Epithelial cell of prostate (primary cell): ENCODE results near the gene GMNN.
"Not testable (repeated sequence)": the region's sequence is repeated elsewhere in the genome, so short reads cannot be mapped to it uniquely, and the experiment has no call there.

Source experiments
- DNase-seq: peaks from one replicate; pipeline ENCODE4 v3.0.0-alpha.2; 2011; ENCODE audit warnings: low read depth, low spot score
- H3K27ac ChIP-seq: fragments of 450-650 bp; 2 replicates; pipeline ENCODE4 v1.5.1; 2017; ENCODE audit warnings: mild to moderate bottlenecking

GMNN gene

DNA sequence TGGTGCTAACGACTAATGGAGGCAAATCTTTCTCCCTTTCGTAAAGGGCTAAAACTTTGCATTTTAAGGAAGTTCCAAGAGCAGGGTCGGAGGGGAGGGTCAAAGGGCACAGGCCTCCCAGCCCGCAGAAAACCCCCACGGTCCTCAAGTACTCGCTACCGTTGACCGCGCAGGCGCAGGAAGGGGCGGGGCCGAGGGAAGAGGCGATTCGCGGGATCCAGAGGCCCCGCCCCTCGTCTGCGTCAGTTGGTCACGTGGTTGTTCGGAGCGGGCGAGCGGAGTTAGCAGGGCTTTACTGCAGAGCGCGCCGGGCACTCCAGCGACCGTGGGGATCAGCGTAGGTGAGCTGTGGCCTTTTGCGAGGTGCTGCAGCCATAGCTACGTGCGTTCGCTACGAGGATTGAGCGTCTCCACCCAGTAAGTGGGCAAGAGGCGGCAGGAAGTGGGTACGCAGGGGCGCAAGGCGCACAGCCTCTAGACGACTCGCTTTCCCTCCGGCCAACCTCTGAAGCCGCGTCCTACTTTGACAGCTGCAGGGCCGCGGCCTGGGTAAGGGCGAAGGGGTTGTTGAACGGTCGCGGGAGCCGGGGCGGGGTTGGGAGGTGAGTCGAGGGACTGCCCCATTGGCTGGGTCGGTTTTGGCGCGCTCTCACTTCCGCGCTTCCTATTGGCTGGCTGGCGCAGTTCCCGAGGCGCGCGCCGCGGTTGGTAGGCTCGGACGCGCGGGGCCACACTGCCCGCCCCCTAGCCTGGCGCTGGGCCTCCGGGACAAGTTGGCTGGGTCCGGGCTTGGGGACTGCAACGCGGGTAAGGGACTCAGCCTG lies at the start of gene GMNN:
GMNN (plus strand) TSS at position 242 of the 824 bp plus-strand sequence. CDS start 2,310 bp downstream, outside the sequence.
- peak; percentile 51 for DNase-seq
- peak within 1 kb of the TSS; percentile 68 for H3K27ac ChIP-seq

DNA sequence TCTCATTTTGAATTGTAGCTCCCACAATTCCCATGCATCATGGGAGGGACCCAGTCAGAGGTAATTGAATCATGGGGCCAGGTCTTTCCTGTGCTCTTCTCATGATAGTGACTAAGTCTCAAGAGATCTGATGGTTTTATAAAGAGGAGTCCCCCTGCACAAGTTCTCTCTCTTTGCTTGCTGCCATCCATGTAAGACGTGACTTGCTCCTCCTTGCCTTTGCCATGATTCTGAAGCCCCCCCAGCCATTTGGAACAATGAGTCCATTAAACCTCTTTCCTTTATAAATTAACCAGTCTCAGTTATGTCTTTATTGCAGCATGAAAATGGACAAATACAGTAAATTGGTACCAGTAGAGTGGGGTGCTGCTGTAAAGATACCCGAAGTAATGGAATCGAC lies 44.1 kb upstream of the GMNN start:
- DNase-seq, H3K27ac ChIP-seq: not testable (repeated sequence)

DNA sequence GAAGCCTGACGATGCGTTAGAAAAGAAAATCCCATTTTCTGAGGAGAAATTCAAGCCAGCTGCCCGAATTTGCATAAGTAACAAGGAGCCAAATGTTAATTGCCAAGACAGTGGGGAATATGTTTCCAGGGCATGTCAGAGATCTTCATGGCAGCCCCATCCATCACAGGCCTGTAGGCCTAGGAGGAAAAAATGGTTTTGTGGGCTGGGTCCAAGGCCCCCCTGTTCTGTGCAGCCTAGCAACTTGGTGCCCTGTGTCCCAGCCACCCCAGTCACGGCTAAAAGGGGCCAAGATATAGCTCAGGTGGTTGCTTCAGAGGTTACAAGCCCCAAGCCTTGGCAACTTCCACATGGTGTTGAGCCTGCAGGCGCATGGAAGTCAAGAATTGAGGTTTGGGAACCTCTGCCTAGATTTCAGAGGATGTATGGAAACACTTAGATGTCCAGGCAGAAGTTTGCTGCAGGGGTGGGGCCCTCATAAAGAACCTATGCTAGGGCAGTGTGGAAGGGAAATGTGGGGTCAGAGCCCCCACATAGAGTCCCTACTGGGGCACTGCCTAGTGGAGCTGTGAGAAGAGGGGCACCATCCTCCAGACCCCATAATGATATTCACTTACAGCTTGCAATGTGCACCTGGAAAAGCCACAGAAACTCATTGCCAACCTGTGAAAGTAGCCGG lies 43.1 kb upstream of the GMNN start:
- H3K27ac ChIP-seq, DNase-seq: not testable (repeated sequence)

DNA sequence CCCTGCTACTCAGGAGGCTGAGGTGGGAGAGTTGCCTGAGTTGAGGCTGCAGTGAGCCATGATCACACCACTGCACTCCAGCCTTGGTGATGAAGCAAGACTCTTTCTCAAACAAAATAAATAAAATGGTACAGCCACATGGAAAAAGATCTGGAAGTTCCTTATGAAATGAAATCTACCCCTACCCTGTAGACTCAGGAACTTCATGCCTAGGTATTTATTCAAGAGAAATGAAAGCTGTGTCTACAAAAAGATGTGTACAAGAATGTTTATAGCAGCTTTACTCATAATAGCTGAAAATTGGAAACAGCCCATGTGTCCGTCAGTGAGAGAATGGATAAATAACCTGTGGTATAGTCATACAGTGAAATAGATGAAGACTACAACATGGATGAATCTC lies 40.6 kb upstream of the GMNN start:
- DNase-seq, result no peak
- H3K27ac ChIP-seq, result no peak overlapping the region

DNA sequence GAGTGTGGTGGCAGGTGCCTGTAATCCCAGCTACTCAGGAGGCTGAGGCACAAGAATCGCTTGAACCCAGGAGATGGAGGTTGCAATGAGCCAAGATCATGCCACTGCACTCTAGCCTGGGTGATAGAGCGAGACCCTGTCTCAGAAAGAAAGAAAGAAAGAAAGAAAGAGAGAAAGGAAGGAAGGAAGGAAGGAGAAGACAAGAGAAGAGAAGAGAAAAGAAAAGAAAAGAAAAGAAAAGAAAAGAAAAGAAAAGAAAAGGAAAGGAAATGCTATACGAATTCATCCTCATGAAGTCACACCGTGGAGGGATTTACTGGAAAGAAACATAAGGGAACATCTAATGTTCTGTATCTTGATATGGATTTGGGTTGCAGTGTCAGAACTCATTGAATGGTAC lies 40.0 kb upstream of the GMNN start:
- H3K27ac ChIP-seq, DNase-seq: not testable (repeated sequence)

DNA sequence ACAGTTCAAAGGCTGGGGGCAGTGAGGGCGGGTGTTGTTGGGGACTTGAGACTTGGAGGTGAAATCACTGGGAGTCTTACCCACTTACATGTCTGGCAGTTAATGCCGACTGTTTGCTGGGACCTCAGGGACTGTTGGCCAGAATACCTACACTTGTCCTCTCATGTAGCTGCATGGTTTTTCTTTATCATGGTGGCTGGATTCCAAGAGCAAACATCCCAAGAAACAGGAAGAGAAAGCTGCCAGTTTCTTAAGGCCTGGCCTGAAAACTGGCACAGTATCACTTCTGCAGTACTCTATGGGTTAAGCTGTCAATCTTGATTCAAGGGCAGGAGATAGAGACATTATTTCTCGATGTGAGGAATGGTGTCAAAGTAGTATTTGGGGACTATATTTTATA lies 36.0 kb upstream of the GMNN start:
- no peak overlapping the region for H3K27ac ChIP-seq
- DNase-seq, result no peak

DNA sequence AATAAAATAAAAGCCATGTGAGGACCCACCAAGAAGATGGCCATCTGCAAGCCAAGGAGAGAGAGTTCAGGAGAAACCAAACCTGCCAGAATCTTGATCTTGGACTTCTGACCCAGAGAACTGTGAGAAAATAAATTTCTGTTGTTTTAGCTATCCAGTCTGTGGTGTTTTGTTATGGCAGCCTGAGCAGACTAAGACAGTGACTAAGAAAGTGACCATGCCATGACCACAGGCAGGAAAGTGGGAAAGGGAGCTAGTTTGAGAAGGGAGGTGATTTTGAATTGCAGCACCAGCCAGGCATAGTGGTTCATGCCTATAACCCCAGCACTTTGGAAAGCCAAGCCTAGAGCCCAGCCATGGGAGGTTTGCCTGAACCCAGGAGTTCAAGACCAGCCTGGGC lies 33.9 kb upstream of the GMNN start:
- H3K27ac ChIP-seq, result no peak overlapping the region

DNA sequence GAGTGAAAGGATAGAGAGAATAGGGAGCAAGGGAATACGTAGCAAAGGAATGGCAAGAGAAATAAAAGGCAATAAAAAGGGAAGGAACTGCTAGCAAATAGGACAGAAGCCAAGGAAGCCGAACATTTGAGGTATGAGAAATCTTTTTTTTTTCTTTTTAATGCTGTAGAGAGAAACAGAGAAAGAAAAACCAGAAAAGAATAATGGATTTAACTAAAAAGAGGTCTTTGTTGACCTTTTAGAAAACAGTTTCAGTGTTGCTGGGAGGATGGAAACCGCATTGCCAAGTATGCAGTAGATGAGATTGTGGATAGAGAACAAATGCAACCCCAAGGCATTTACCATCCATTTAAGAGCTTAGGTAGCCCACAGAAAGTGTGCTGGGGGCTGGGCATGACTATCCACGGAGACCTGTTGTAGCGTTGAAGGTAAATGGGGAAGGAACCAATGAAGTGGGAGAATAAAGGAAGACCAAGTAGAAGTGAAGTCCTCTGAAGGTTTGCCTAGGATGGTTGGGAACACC lies 32.5 kb upstream of the GMNN start:
- no peak overlapping the region for H3K27ac ChIP-seq
- DNase-seq, result no peak

More for the DNA sequence above, 33.9 kb upstream of the GMNN start:
- DNase-seq, result no peak

DNA sequence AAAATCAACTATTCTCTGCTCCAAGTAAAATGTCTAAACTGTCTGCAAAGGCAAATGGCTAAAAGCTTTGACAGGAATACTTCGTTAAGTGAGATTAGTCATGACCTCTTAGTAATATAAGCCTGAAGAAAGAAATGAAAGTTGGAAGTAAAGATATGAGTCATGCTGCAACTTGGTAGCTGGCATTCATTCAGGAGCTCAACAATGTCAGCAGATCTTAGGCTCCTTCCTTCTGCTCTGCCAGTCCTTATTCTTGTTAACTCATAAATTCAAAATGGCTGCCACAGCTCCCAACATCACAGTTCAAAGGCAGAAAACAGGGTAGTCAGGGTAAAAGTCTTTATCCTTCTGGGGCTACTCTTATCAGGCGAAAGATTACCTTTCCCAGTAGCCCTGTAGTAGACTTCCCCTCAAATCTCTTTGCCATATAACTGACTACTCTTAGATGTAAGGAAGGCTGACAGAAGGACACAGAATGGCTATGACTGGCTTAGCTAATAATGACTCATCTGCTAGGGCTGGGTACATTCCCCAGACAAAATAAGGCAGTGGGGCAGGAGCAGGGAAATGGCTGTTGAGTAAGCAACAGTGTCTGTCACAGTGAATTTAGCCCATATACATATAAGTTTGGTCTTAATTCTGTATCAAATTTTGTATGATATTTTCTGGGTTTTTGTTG lies 31.3 kb upstream of the GMNN start:
- H3K27ac ChIP-seq, result peak overlapping the region; percentile 93
- DNase-seq, result peak; percentile 91

DNA sequence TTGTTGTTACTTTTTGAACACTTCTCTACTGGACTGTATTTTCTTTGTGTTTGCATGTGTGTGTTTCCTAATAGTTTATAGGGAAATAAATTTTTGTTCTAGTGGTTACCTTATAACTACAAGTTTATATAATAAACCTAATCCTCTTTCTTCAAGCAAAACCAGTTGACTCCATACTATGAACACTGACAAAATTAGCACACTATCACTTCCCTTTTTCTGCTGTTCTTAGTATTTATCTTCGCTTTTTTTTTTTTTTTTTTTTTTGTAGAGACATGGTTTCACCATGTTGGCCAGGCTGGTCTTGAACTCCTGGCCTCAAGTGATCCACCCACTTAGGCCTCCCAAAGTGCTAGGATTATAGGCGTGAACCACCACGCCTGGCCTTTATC lies 30.8 kb upstream of the GMNN start:
- peak overlapping the region; percentile 93 for H3K27ac ChIP-seq

DNA sequence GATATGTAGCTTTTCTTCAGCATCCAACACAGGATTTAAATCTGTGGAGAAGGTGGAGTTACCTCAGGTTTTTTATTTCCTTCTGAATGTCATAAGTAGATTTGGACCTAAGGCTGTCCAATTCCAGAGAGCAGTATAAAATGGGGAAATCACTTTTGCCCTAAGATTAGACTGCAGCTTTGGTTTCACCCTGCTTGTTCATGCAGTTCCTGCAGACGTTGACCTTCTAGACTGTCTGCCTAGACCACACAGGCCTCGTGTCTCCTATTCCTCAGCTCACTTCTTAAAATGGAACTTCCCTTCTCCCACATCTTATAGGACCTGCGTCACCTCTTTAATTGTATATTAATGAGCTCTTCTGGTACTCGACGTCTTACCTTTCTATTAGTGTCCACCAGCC lies 29.8 kb upstream of the GMNN start:
- DNase-seq, result no peak
- H3K27ac ChIP-seq, result no peak overlapping the region

More for the DNA sequence above, 30.8 kb upstream of the GMNN start:
- DNase-seq, result no peak

DNA sequence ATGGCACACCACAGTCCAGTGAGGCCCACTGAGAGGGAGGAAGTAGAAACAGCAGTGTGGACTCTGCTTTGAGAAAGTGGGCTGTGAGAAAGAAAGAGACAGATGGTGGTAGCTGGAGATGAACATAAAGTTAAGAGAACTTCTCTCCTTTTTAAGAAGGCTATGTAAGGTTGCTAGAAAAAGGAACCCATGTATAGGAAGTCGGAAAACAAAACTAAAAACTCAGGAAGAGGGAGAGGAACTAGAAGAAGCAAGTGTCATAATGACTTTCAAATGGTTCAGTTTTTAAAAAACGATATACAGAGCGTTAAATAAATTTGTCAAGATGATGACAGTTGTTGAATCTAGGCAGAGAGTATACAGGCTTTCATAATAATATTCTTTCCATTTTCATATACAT lies 25.4 kb upstream of the GMNN start:
- DNase-seq, result no peak
- H3K27ac ChIP-seq, result no peak overlapping the region

DNA sequence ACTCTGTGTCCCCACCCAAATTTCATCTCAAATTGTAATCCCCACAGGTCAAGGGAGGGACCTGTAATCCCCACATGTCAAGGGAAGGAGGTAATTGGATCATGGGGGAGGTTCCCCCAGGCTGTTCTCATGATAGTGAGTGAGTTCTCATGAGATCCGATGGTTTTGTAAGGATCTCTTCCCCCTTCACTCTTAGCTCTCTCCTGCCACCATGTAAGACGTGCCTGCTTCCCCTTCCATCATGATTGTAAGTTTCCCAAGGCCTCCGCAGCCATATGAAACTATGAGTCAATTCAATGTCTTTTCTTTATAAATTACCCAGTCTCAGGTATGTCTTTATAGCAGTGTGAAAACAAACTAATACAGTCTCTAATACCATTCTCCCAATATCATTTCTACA lies 23.9 kb upstream of the GMNN start:
- not testable (repeated sequence) for DNase-seq, H3K27ac ChIP-seq

DNA sequence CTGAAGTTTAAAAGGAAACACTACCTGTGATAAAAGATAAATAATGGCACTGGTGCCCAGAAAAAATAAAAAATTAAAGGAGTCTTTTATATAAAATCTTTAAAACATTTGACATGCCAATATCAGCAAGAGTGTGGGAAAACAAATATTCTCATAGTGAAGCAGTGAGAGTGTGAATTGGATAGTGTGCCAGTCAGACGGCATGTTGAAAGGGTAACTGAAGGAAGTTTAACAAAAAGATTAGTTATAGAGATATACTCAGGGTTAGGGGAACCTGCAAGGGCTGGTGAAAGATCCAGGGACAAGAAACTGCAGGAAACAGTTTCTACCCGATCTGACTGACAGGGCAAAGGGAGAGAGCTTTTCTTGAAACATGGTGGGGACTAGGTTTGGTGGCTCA lies 22.2 kb upstream of the GMNN start:
- no peak for DNase-seq
- H3K27ac ChIP-seq, result no peak overlapping the region

DNA sequence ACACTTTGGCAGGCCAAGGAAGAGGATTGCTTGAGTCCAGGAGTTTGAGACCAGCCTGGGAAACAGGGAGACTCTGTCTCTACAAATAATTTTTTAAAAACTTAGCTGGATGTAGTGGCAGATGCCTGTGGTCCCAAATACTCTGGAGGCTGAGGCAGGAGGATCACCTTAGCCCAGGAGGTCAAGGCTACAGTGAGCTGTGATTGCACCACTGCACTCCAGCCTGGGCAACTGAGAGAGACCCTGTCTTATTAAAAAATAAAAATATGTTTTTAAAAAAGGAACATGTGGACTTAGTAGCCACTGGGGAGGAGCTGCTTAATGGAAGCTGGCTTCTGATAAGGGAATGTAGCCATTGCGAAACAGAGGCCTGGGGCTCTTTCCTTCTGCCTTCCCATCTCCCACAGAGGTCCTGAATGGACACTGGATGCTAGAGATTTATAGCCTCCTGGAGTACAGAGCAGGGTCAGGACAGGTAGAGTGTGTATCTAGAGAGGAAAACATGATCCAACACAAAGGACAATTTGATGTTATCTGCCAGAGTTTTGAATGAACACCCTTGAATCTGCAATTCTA lies 21.7 kb upstream of the GMNN start:
- H3K27ac ChIP-seq, result no peak overlapping the region

DNA sequence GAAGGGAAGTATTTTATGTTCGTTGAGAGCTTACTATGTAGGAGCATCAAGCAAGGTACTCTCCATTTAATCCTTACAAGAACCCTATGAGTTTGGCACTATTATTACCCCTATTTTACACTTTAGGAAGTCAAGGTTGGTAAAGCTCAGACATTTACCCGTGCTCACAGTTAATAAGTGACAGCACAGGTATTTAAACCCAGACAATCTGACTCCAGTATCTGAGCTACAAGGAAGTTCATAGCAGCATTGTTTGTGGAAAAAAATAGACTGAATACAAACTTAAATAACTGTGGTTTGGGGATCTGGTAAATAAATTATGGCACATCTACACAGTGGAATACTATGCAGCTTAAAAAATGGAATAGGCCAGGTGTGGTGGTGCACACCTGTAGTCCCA lies 21.2 kb upstream of the GMNN start:
- H3K27ac ChIP-seq, result no peak overlapping the region
- no peak for DNase-seq

More for the DNA sequence above, 21.7 kb upstream of the GMNN start:
- no peak for DNase-seq

DNA sequence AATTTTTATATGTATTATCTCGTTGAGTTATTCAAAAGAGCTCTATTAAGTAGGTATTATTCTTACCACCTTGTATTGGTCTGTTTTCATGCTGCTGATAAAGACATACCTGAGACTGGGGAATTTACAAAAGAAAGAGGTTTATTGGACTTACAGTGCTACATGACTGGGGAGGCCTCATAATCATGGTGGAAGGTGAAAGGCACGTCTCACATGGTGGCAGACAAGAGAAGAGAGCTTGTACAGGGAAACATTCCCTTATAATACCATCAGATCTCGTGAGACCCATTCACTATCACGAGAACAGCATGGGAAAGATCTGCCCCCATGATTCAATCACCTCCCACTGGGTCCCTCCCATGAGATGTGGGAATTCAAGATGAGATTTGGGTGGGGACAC lies 20.4 kb upstream of the GMNN start:
- DNase-seq, H3K27ac ChIP-seq: not testable (repeated sequence)

DNA sequence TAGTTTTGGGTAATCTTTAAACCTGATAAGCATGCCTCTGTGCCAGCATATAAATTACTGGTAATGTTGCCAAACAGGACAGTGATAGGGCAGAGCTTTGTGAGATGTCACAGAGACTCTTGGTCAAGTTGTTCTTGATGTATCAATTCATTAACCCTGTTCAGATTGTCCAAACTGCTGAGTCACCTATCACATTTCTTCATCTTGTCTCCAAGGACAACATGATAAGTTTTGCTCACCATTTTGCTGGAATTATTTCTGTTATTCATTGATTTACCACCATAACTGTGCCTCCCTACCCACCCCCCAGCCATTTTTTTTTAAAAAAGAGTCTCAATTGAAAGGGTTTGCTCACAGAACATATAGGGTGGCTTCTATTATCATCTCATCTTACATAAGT lies 19.5 kb upstream of the GMNN start:
- DNase-seq, result no peak
- no peak overlapping the region for H3K27ac ChIP-seq

DNA sequence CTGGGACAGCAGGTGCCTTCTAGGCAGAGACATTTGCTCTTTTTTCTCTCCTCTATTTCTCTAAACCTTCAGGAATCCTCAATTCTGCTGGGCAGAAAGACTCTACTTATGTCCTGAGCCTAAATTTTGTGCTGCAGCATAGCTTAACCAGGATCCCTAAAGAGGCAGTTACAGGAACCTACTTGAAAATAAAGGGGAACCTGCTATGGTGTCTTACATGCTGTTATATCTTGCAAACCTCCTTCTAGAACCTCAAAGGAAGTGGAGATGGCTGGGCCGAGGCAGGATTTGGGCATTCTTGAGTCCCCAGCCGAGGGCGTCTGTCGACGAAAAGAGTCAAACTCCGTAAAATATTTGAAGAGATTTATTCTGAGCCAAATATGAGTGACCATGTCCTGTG lies 17.1 kb upstream of the GMNN start:
- H3K27ac ChIP-seq, result no peak overlapping the region
- DNase-seq, result no peak

DNA sequence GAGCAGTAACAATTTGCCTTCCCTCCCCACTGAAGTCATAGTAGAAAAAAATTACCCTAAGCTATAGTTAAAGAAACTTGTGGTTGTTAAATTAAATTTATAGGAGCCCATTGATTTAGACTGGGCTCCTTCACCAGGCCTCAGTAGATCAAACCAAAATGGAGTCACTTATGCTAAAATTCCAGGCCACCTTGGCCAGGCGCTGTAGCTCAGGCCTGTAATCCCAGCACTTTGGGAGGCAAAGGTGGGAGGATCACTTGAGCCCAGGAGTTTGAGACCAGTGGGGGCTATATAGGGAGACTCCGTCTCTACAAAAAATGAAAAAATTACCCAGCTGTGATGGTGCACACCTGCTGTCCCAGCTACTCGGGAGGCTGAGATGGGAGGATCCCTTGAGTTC lies 15.0 kb upstream of the GMNN start:
- H3K27ac ChIP-seq, result no peak overlapping the region
- DNase-seq, result no peak

DNA sequence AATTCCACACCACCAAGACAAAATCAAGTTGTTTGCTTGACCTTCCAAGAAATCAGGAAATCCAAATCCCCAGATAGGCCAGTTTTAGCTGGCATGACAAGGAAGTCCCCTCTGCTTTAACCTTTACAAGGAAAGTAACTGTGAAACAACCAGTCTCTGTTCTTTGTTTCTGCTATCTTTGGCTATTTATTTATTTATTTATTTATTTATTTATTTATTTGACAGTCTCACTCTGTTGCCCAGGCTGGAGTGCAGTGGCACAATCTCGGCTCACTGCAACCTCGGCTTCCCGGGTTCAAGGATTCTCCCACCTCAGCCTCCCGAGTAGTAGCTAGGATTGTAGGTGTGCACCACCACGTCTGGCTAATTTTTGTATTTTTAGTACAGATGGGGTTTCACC lies 14.5 kb upstream of the GMNN start:
- no peak for DNase-seq
- H3K27ac ChIP-seq, result no peak overlapping the region
